DOHH2 (cell line): ENCODE data around the gene SF3A2.
"Not testable (repeated sequence)": the region's sequence is repeated elsewhere in the genome, so short reads cannot be mapped to it uniquely, and the experiment has no call there.

Experiments used
- CTCF ChIP-seq: fragments of 200-600 bp; sonication (generic); IDR thresholded peaks from one replicate; pipeline ENCODE4 v1.5.1; 2014; ENCODE audit warnings: antibody characterized with exemption, mild to moderate bottlenecking, low read depth, low read length; ENCODE audit not compliant: poor library complexity, severe bottlenecking
- EZH2phosphoT487 ChIP-seq: fragments of 200-600 bp; sonication (generic); IDR thresholded peaks from 2 replicates; pipeline ENCODE4 v1.6.1; 2017; ENCODE audit warnings: borderline replicate concordance, mild to moderate bottlenecking, antibody characterized with exemption, low read length, moderate library complexity, mixed read lengths

DNA sequence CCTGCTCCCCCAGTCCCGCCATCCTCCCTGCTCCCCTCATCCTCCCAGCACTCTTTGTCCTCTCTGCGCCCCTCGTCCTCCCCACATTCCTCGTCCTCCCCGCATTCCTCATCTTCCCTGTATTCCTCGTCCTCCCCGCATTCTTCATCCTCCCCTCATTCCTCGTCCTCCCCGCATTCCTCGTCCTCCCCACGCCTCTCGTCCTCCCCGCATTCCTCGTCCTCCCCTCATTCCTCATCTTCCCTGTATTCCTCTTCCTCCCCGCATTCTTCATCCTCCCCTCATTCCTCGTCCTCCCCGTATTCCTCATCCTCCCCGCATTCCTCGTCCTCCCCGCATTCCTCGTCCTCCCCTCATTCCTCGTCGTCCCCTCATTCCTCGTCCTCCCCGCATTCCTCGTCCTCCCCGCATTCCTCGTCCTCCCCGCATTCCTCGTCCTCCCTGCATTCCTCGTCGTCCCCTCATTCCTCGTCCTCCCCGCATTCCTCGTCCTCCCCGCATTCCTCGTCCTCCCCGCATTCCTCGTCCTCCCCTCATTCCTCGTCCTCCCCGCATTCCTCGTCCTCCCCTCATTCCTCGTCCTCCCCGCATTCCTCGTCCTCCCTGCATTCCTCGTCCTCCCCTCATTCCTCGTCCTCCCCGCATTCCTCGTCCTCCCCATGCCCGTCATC, 35.9 kb upstream of the SF3A2 start:
- TF ChIP-seq CTCF, EZH2phosphoT487: not testable (repeated sequence)
